ENCODE measurements around the gene FOXP3.

The FOXP3 gene

DNA sequence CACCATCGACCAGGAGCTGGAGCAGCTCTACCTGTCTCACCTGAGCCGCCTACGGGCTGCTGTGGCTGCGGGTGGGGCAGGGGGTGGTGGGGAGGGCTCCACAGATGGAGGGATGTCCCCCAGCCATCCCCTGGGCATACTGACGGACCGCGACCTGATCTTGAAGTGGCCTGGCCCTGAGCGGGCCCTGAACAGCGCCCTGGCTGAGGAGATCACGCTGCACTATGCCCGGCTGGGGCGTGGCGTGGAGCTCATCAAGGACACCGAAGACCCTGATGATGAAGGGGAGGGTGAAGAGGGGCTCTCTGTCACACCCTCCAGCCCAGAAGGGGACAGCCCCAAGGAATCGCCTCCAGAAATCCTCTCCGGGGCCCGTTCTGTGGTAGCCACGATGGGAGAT, 21.6 kb upstream of the FOXP3 start:
- TF ChIP-seq, protein P1, sequence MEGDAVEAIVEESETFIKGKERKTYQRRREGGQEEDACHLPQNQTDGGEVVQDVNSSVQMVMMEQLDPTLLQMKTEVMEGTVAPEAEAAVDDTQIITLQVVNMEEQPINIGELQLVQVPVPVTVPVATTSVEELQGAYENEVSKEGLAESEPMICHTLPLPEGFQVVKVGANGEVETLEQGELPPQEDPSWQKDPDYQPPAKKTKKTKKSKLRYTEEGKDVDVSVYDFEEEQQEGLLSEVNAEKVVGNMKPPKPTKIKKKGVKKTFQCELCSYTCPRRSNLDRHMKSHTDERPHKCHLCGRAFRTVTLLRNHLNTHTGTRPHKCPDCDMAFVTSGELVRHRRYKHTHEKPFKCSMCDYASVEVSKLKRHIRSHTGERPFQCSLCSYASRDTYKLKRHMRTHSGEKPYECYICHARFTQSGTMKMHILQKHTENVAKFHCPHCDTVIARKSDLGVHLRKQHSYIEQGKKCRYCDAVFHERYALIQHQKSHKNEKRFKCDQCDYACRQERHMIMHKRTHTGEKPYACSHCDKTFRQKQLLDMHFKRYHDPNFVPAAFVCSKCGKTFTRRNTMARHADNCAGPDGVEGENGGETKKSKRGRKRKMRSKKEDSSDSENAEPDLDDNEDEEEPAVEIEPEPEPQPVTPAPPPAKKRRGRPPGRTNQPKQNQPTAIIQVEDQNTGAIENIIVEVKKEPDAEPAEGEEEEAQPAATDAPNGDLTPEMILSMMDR (IDR thresholded peaks at IDR 0.05; ENCODE audit: low read depth, low read length, missing control alignments): no peak
- DNase-seq (ENCODE audit: low read depth): no peak
- H3K4me3 ChIP-seq (ENCODE audit: low read depth, low read length): no peak overlapping the region

DNA sequence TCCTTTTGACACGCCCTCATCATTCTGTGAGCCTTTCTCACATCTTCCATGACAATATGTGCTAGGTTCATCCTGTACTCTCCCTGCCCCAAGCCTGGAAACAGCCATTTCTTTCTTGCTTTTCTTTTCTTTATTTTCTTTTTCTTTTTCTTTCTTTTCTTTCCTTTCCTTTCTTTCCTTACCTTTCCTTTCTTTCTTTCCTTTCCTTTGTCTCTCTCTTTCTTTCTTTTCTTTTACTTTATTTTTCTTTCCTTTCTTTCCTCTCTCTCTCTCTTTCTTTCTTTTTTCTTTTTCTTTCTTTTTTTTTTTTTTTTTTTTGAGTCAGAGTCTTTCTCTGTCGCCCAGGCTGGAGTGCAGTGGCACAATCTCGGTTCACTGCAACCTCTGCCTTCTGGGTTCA, 19.7 kb upstream of the FOXP3 start:
- no peak overlapping the region for H3K4me3 ChIP-seq (ENCODE audit: low read depth, low read length)
- TF ChIP-seq, protein P1 (IDR thresholded peaks at IDR 0.05; ENCODE audit: low read depth, low read length, missing control alignments): no peak
- no peak for DNase-seq (ENCODE audit: low read depth)

DNA sequence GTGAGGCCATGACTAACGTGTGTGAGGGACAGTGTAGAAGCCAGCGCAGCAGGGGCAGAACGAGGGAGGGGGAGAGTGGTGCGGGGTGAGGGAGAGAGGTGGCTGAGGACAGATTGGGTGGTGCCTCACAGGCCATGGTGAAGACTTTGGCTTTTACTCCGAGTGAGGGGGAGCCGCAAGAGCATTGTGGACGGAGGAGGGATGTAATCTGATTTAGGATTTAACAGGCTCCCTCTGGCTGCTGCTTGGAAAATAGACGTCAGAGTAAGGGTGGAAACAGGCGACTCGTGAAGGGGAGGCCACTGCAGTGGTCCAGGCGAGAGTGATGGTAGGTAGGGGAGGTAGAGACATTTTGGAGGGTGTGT, 18.1 kb upstream of the FOXP3 start:
- DNase-seq (ENCODE audit: low read depth): no peak
- H3K4me3 ChIP-seq (ENCODE audit: low read depth, low read length): no peak overlapping the region
- TF ChIP-seq, protein P1 (IDR thresholded peaks at IDR 0.05; ENCODE audit: low read depth, low read length, missing control alignments): no peak

DNA sequence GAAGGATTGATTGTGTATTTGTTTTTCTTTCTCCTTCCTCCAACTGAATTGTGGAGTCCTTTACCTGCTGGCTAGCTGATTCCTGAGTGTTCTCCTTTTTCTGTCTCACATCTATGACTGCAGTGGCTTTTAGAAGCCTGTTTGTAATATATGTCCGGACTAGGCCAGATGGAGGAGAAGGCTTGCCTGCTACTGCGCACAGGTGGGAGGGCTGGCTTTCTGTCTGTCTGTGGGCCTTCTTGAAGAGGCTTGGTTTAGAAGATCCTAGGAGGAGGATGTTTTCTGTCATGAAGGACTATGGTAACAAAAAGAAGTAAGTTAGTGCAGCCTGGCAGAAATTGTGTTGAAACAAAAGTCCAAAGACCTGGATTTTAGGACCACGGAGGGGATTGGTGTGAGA, 13.6 kb upstream of the FOXP3 start:
- no peak for DNase-seq (ENCODE audit: low read depth)
- TF ChIP-seq, protein P1 (IDR thresholded peaks at IDR 0.05; ENCODE audit: low read depth, low read length, missing control alignments): no peak
- no peak overlapping the region for H3K4me3 ChIP-seq (ENCODE audit: low read depth, low read length)

DNA sequence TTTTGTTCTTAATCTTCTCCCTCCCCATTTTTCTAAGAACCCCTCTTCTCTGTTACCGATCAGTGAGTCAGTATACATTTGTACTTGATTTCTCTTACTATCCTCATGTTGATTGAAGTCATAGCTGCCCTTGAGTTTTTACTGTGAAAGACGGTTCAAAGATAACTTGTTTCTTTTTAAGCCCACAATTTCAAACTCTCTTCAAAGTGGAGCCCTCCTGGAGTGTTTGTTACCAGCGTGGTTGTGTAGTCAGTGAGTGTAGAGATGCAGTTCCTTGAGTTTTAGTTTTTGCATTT, 13.0 kb upstream of the FOXP3 start:
- TF ChIP-seq, protein P1 (IDR thresholded peaks at IDR 0.05; ENCODE audit: low read depth, low read length, missing control alignments): no peak
- DNase-seq (ENCODE audit: low read depth): no peak
- H3K4me3 ChIP-seq (ENCODE audit: low read depth, low read length): no peak overlapping the region

DNA sequence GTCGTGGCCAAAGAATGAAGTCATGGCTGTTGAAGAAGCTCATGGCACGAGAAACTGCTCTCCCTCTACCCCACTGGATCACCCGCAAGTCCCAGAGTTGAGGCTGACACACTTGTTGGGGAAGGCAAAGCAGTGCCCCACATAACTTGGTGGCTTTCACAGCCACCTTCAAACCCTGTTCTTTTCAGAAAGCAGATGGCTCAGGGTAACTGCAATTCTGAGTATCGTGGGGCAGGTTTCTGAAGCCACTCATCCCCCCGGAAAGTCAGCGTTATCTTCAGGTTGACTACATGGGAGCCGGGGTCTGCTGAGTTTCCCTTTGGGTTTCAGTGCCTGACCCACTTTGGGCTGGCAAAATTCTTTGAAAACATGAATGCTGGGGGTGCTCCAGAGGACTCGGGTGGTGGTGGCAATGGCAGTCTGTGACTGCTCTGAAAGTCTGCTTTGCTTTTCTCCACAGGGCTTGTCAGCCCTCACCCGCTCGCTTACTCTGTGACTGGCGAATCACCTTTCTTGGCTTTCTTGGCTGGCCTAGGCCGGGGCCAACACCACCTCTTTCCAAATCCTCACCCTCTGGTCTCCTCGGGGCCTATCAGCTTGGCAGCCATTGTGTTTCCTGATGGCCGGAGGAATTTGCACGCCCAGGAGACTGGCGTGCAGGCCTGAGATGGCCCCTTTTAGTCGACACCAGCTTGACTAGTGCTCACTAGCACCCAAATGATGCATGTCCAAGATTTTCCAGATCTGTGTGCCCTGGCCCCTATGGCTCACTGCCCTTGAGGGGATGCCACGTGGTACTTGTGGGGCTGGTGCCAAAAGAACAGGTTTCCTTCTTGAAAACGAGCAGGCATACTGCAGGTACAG, 12.4 kb upstream of the FOXP3 start:
- TF ChIP-seq, protein P1 (IDR thresholded peaks at IDR 0.05; ENCODE audit: low read depth, low read length, missing control alignments): no peak
- DNase-seq (ENCODE audit: low read depth): no peak

DNA sequence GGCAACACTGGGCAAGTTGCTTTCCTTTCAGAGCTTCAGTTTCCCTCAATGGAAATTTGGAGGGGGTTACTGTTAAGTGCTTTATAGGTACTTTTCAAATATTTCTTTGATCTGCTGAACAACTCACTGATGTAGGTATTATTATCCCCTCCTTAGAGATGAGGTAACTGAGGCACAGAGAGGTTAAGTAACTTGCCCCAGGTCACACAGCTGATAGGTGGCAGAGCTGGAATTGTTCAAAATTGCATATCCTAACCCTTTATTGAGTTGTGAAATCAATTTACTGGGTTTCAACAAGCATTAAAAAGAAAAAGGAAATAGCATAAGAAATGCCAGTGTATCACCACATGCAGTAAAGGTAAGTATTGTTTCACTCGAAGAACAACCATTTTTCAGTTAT, 11.7 kb upstream of the FOXP3 start:
- no peak overlapping the region for H3K4me3 ChIP-seq (ENCODE audit: low read depth, low read length)
- TF ChIP-seq, protein P1 (IDR thresholded peaks at IDR 0.05; ENCODE audit: low read depth, low read length, missing control alignments): no peak
- no peak for DNase-seq (ENCODE audit: low read depth)

More for the DNA sequence above, 12.4 kb upstream of the FOXP3 start:
- H3K4me3 ChIP-seq (ENCODE audit: low read depth, low read length): no peak overlapping the region
